Stimulated activated CD4-positive, alpha-beta T cell treated with anti-CD3 and anti-CD28 coated beads, Interleukin-12 subunit alpha, Interleukin-12 subunit beta, amount 100 ng/mL, for 4 hours (primary cell): ENCODE measurements around the gene CEP85L.

Source experiments
- DNase-seq: peaks from one replicate; pipeline ENCODE4 v3.0.0-alpha.2; 2020

CEP85L gene

DNA sequence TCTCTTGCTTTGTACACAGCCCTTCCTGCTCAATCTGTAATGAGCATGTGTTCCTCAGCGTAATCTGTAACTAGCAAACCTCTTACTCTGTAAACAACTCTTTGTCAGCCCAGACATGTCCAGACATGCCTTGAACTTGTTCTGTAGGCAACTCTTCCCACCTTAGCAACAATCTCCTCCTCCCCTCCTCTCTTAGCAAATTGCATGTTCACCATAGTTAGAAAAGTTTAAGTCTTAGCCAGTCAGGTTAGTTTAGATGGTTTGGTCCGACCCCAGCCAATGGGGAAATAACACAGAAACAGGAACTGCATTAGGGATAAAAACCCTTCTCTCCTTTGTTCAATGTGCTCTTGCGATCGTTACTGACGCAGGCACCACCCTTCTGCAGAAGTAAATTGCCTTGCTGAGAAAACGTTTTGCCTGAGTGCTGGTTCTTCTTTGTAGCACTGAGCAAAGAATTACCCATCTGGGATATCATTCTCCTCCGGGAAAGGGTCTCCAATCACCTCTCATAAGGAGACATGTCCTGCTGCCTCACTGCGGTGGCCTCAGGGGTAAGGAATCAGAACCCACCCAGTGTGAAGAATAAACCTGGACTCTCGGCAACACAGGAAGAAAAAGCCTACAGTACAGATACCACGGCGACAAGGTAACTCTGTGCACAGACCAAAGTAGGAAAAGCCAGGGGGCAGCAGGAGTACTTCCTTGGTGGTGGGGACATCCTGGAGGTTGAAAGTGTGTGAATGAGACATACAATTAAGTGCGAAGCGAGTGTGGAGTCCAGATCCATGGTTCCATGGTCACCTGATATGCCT is 77.1 kb downstream of the CEP85L start:
- DNase-seq = no peak

DNA sequence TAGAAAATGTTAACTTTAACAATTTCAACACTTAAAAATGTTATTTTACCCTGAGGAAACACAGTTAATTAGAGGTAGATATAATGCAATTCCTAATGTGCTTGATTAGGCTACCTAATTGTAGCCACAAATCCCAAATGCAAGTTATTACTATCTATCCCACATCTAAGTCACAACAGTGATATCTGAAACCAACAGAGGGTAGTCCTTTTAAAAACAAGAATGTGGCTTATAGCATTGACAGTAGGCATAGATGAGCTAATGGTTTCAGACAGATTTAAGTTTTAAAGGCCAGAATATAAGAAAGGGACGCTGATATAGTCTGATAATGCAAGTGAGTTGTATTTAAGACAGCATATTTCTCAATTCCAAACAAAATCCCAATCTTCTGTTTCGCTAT is 80.3 kb downstream of the CEP85L start:
- DNase-seq = no peak

DNA sequence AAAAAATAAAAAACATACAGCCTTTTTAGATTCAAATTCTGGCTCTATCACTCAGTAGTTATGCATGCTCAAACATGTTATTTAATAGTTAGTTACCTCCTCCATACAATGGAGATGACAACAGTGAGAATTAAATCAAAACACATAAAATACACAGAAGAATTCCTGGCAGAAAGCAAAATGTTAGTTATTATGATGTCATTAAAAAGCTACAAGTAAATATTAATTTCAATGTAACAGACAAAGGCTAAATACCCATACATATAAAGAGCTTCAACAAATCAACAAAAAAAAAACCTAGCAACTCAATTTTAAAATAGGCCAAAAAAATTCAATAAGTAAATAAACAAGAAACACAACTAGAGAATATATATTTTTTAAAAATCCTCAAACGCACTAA is 81.9 kb downstream of the CEP85L start:
- no peak for DNase-seq

DNA sequence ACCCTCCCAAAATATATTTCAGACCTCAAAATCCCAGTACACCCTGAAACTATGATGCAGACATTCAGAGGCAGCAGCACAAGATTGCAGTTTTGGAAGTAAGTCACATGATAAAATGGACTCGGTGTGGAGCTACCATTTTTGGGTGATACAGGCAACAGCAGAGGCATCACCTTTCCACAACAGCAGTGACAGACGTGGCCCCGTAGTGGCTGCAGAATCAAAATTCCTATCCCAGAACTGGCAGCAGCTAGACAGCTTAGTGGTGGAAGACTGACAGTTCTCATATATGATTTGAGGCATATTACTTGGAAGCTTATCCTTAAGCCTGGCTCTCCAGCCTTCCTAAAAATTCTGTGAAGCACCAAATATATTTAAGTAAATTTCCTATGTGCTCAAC is 83.4 kb downstream of the CEP85L start:
- no peak for DNase-seq

DNA sequence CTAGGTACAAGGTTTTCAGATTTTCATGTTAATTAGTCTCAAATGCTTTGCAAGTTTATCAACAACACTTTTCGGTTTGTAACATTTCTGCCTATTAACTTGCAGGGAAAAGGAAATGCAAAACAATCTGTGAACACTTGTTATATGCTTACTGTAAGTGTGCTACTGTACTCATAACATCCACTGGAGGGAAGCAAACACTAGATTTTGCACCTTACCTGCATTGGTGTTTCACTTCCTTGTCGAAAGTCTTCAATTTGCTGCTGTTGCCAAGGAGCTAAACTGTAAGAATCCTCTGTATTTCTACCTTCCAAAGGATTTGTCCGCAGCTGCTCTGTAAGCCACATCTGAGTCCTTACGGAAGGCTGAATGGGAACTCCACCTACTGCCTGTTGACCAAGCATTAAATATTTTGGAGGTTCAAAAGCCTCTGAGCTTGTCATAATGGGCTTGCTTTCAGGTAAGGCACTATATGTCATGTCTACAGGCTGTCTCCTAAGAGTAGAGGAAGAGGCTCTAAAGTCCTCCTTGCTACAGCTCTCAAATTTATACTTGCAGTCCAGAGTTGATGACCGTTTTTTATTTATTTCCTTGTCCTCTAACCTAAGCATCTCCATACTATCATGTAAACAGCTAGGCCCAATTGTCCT is 86.0 kb downstream of the CEP85L start:
- no peak for DNase-seq

DNA sequence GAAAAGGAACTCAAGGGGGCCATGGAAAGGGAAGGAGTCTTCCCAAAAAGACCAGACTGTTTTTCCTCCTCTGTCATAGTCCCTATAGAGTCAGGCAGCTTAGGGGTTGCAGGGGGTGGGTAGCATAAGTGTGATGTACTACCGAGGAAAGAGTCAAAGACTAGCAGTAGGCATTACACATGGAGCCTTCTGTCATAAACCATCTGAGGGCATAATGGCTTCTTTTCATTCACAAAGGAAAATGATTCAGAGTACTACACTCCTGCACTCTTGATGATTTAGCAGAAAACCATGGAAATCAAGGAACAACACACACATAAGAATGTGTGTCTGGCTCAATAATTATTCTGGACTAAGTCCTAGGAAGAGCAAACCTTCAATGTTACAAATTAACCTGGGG is 88.4 kb downstream of the CEP85L start:
- no peak for DNase-seq

DNA sequence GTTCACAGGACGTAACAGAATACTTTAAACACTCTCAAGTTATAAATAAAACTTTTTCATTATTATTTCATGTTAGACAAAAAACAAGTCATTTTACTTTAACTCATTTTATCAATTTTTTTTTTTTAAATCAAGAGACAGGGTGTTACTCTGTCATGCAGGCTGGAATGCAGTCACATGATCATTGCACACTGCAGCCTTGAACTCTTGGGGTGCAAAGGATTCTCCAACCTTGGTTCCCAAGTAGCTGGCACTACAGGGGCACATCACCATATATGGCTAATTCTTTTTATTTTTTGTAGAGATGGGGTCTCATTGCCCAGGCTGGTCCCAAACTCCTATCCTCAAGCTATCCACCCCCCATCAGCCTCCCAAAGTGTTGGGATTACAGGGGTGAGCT is 89.1 kb downstream of the CEP85L start:
- no peak for DNase-seq

DNA sequence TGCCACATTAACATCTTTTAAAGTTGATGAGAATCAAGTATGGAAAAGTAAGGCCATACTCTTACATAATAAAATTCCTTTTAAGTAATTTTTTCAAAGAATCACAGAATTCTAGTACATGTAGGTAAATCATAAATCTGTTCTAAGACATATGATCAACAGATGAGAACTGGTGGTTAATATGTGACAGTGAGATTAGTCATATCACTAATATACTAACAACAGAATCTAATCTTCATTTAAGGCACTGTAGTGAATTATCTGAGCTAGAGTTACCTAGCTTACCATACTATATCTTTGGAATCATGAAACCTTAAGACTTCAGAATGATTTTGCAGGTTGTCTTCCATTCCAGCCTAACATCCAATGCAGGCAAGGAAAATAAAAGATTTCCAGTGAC is 91.7 kb downstream of the CEP85L start:
- DNase-seq = no peak

DNA sequence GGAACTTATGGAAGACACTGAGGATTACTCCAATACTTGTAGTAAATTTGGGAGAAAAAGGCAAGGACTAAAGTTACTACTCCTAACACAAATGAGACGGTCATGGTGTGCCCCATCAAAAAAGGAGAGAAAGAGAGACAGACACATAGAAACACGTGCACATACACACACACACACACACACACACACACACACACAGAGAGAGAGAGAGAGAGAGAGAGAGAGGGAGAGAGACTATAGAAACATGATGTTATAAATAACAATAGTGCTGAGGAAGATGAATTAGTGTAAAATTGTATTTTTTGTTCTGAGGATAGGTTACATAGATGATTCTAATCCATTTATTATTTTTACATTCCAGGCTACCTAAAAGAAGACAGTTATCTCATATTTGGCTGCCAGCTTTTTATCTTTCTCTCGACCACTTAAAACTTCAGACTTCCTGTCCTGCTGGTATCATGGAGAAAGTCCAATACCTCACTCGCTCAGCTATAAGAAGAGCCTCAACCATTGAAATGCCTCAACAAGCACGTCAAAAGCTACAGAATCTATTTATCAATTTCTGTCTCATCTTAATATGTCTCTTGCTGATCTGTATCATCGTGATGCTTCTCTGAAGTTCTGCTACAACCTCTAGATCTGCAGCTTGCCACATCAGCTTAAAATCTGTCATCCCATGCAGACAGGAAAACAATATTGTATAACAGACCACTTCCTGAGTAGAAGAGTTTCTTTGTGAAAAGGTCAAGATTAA is 92.8 kb downstream of the CEP85L start:
- DNase-seq = no peak

DNA sequence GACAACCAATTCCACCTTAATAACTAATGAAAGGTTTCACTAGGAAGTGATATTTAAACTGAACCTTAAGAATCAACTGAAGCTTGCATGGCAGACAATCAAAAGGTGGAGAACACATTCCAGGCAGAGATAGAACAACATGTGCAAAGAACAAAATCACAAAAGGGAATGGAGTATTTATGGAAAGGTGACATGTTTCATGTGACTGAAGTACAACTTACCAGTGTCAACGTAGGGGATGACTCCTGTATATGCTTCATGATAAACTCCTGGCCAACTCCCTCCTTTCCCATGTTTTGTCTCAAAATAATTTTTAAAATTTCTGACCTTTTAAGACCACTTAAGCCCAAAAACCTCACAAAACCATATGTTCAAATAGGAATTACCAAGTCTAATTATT is 96.7 kb downstream of the CEP85L start:
- no peak for DNase-seq

DNA sequence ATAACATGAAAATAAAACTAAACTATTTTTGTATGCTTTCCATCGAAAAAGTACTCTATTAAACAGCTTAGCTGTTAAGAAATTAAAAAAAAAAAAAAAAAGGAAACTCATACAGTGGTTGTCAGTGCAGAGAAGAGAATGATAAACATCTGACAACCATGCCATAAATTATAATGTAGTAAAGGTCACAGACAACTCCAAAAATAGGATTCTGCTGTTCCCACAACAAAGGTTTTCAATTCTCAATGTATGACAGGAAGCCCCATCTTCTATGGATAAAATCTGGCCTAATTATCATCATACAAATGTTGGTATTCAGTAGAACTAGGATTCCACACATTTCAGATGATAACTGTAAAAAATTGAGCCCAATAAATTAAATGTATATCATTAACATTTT is 98.3 kb downstream of the CEP85L start:
- no peak for DNase-seq

DNA sequence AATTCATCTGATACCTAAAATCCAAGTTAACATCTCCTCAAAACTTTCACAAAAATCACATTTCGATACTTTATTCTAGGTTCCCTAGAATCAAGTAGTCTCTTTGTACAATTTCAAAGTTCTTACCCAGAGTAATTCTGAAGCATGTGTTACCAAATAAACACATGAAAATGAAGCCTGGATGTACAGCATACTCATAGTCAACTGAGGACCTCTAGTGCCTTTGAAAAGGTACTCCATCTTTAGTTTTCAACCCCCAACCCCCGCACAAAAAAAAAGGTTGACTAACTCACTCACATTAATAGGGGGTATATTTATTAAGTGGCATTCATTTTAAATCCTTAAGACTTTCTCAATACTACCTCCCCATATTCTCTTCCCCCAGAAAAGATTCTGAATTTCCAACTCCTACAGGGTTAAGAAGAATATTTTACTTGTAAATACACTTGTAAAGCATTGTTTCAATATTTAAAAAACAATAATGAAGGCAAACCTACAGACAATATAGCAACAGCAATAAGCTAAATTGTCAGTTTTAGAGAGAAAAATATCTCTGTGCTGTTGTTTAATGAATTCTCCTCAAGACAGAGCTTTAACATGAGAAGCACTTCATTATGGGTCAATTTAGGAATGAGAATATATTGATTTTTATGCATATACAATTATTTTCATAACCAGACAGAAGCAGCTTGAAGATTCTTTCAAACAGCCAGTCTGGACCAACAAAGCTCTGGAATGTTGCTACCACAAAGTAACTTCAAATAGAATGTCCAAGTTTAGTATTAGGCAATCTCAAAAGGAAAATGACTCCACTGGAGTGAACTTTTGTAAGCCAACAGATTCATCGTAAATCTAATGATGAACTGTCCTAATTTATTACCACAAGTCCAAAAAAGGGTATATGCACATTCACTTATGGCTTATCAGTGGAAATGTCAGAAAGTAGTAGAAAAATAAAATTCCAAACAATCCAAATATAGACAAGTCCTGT is 100.0 kb downstream of the CEP85L start:
- DNase-seq = no peak

DNA sequence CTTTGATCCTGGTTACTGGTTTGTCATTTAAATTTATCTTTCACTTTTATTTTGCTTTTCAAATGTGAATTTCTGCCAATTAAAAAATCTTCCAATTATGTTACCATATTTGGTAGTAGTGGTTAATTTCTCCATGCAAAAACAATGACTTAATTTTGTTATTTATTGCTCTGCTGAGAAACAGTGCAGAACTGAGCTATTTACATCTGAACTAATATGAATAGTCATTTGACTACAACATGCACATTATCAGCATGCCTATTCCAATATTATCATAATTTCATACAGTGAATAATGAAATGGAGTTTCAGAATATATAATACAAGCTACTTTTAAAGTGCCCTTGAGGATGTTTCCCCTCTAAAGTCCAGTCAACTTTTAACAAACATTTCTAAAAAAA is 102.8 kb downstream of the CEP85L start:
- DNase-seq = no peak

DNA sequence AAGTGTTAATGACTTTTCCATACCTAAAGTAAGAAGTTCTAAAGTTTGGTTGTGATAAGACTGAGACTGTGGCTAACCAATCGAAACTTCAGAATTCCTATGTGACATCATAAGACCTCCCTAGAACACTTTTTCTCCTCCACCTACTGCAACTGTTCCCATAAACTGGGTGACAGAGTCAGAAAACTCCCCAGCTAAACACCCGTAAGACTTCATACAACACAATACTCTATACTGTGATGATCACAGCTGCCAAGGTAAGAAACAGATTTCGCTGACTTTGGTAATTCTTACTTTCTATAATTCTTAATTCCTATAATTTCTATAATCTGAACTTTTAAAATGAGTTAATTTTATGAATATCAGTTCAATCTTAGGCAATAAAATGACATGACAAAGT is 103.3 kb downstream of the CEP85L start, which contains the start of gene PLN:
Gene PLN (plus strand): TSS at position 161 of the 400 bp plus-strand sequence. CDS start 10,626 bp downstream, outside the sequence.
- DNase-seq = no peak

DNA sequence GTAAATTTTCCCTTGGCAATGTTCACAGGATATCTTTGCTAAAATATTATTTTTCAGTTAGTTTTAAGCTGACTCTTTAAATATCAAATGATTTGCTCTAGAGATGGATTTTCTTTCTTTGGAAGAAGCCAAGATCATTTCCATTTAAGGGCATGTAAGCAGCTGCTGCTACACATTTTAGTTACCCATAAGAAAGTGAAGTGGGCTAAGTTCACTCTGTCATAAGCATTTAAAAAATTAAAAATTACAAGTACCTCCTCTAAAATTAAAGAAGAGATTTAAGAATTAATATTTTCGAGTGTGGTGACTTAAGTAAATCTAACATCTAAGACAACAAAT is 104.5 kb downstream of the CEP85L start:
- DNase-seq = no peak

DNA sequence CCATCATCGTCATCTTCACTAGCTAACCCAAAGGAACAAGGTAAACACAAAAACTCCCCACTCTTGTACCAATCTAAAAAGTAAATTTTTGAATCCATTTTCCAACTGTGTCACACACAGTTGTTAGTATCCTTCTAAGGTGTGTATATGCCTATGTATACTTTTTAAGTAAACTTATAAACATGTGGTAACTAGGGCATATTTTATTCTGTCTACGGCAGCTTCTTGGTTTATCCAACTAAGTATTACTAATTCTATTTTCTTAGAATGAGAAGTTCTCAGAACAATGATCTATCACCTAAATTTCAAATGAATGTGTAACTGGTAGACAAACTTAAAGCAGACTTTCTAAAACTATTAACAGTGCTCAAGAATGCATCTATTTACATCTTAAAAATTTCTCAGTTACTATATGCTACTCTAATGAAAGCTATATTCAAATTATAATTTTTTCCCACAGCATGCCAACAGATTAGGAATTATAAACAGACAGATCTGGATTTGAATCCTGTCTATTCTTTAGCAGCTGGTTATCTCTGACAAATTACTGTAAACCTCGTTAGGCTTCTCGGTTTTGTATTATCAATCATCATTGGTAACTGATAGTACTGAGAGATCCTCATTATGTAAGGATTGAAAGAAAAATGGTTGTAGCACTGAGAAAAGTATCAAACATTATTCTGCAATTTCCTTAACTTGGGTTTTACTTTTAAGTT is 105.1 kb downstream of the CEP85L start:
- no peak for DNase-seq

DNA sequence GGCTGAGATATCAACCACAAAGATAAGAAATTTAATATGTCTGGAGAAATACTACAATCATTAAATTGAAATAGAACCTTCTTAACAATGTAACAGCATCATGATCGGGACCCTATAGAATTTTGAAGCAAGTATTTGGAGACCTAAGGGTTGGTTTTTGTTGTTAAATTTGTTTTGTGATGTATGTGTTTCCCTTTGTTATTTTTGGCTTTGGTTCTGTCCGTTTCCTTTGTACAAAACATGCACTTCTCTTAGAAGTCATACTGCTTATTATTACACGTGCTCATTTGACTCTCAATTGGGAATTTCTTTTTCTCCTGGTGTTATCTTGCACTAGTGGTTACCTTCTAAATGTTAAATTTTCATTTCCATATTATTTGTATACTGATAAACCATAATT is 107.3 kb downstream of the CEP85L start:
- DNase-seq = no peak

DNA sequence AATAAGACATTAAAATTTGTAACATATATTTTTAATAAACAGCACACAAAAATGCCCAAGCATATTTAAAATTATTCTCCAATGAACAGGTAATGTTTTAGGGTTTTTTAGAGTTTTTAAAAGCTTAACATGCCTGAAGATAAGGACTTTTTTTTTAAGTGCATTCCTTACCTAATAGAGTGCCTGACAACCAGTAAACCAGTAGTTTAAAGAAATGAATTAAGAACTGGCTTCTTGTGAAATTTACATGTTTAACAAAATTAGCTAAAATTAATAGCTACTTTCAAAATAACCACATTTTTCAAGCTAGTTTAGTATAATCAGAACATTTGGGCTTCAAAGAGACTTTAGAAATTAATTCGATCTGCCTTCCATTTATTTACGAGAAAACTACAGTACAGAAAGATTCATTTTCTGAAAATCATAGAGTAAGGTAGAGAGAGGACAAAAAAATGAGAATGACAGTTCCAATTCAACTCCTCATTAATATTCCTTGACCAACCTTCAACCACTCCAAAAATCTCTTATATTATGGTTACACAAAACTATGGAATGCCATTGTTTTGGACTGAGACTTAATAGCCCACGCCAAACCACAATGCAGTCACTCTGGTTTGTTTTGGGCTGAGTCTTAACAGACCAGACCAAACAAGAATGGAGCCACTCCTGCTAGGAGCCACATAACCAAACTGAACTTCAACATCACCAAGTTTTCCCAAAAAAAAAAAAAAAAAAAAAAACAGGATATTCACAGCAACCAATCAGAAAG is 109.0 kb downstream of the CEP85L start:
- DNase-seq = no peak

DNA sequence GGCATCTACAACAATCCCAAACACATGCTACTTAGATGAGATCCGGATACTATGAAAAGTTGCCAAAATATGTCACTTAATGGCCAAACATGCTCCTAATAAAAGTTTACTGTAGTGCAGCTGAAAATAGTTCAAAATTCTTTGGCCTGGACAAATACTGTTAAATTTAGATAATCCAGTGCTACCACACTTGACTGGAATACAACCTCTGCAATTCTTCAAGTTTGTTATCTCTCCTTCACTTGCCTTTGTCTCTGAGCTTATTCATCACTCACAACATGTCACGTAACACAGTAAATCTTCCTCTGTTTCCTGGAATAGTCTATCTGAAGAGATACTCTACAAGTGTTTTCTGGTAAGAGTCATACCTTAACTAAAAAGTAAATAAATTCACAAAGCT is 113.8 kb downstream of the CEP85L start:
- DNase-seq = no peak

DNA sequence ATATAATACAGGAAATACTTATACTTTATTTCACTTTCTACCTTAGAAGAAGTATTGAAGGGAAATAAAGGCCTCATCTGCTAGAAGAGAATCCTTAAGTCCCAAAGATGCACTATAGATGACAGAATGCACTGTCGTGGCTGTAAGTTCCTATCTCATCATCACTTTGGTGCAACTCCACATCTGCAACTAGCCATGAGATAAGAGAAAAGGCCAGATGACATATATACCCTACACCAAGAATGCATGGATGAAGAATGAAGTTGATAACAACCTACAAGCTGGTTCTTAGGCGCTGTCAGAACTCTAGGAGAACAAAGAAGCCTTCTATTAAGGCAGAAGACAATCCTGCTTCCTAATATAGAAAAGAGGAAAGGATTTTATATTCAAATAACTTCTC is 114.9 kb downstream of the CEP85L start:
- DNase-seq = no peak

DNA sequence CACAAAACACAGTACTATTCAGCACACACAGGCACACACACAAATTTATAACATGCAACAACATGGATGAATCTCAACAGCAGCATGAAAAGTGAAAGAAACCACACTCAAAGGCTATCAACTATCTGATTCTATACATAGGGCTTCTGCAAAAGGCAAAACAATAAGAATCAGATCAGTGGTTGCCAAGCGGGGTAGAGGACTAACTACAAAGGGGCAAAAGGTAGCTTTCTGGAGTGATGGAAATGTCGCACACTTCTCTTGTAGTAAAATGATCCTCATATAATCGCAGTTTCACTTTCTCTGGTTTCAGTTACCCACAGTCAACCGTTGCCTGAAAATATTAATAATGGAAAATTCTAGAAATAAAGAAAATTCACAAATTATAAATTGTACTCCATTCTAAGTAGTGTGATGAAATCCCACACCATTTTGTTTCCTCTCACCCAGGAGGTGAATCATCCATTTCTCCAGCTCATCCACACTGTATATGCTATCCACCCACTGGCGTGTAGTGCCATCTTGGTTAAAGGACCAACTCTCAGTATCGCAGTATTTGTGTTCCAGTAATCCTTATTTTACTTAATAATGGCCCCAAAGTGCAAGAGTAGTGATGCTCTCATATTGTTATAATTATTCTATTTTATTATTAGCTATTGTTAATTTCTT is 116.1 kb downstream of the CEP85L start:
- DNase-seq = no peak
